Fibroblast of villous mesenchyme (primary cell): ENCODE results near the gene ZNF148. TPM values are rescaled to one million over a fixed set of nuclear protein-coding genes. Genes with fewer than 3 reads are reported as not detected.

Source experiments
- DNase-seq: peaks from one replicate; pipeline ENCODE4 v3.0.0-alpha.2; 2010; ENCODE audit warnings: low read depth
- H3K4me3 ChIP-seq: 2 replicates; pipeline ENCODE4 v1.5.1; 2011; ENCODE audit warnings: low read depth, mild to moderate bottlenecking, low read length
- CTCF ChIP-seq: IDR thresholded peaks from 2 replicates; pipeline ENCODE4 v1.5.1; 2012; ENCODE audit warnings: low read depth, mild to moderate bottlenecking, low read length; ENCODE audit not compliant: insufficient read depth
- total RNA-seq: library from RNA; depleted of rRNA; stranded (reverse); fragments of >200 nt; gene quantifications from 2 replicates; pipeline ENCODE4 v1.2.3, GENCODE V29; 2012

ZNF148 gene
- total RNA-seq, 1 donor: 42.7 TPM

GRCh38 chr3:125294411-125294810 is 80.7 kb downstream of the ZNF148 start:
- no peak for TF ChIP-seq CTCF
- DNase-seq: no peak
- H3K4me3 ChIP-seq: no peak overlapping the region

- TF ChIP-seq CTCF: no peak
- H3K4me3 ChIP-seq: no peak overlapping the region
- no peak for DNase-seq
These were observed 83.1 kb downstream of the ZNF148 start for GRCh38 chr3:125292015-125292414.

GRCh38 chr3:125289429-125289981 is 85.6 kb downstream of the ZNF148 start:
- no peak overlapping the region for H3K4me3 ChIP-seq
- DNase-seq: no peak
- no peak for TF ChIP-seq CTCF

DNA sequence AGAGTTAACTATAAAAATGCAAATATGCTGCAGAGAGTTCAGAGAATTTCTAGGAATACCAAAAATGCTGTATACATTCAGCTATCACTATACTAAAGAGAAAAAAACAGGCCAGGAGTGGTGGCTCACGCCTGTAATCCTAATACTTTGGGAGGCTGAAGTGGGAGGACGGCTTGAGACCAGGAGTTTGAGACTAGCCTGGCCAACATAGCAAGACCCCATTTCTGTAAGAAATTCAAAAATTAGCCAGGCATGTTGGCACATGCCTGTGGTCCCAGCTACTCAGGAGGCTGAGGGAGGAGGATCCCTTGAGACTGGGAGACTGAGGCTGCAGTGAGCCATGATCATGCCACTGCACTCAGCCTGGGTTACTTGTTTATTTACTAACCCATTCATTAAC is 87.9 kb downstream of the ZNF148 start:
- no peak for TF ChIP-seq CTCF
- no peak for DNase-seq
- no peak overlapping the region for H3K4me3 ChIP-seq

DNA sequence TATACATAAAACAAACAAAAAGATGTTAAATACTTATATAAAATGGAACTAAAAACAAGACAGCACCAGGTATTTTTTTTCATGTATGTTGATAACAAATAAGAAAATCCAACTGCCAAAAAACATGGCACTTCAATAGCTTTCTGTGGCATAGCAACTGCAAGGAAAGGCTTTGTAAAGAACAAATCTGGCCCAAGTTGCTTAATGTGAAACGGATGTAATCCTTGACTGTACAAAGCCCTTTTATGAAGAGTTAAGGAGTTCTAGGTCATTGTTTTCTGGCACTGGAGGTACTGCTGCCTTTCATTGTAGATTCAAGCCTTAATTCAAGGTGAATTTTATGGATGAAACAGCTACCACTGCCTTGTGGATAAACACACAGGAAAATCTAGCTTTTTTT is 93.7 kb downstream of the ZNF148 start:
- no peak for DNase-seq
- no peak overlapping the region for H3K4me3 ChIP-seq
- TF ChIP-seq CTCF: no peak

- no peak for TF ChIP-seq CTCF
- no peak overlapping the region for H3K4me3 ChIP-seq
- peak; percentile 20 for DNase-seq
These were observed 94.3 kb downstream of the ZNF148 start for GRCh38 chr3:125280668-125281361.

DNA sequence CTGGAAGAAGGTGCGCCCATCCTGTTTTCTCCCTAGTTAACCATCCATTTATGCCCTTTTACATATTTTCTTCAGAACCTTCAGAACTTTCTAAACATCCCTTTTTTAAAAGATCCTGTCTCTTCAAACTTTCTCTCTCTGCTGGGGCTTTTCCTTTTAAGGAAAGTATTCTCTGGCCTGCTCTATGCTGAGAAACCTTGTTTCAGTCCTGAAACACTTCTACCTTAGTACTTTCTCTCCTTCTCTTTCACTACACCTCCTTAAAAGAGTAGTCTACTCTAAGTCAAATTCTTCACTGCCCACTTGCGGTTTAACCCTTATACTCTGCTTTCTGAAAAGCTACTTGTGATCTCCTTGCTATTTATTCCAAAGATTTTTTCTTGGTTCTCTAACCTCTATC is 97.0 kb downstream of the ZNF148 start:
- H3K4me3 ChIP-seq: no peak overlapping the region
- no peak for TF ChIP-seq CTCF
- DNase-seq: no peak
